WTC11 (cell line): Measurements from ENCODE around the gene PGAP3. TPM values are rescaled to one million over a fixed set of nuclear protein-coding genes. Genes with fewer than 3 reads are reported as not detected.

Source experiments
- ATAC-seq: fragments of 200-7000 bp; cut with Tn5 transposase; 2 replicates; pipeline ENCODE4 v1.10.0; 2021; ENCODE audit warnings: mild to moderate bottlenecking, moderate library complexity
- CTCF ChIA-PET: fragments of 300-600 bp; sonication (Branson Sonifier 250); formaldehyde crosslinking; loops from one replicate; lab custom pipeline; 2021; ENCODE audit warnings: antibody characterized with exemption; lab: Charles Lee
- POLR2A ChIA-PET: fragments of 350-600 bp; sonication (Branson Sonifier 250); formaldehyde crosslinking; loops from one replicate; lab custom pipeline; 2021; ENCODE audit warnings: antibody characterized with exemption; lab: Charles Lee
- DNase-seq: peaks from one replicate; pipeline ENCODE4 v3.0.0; 2021; ENCODE audit warnings: low spot score
- H3K27ac Mint-ChIP-seq: 2 replicates; pipeline ENCODE4 v1.8.0; 2021; ENCODE audit warnings: mixed read lengths
- H3K27me3 Mint-ChIP-seq: 2 replicates; pipeline ENCODE4 v1.8.0; 2021; ENCODE audit warnings: low read depth, mild to moderate bottlenecking, moderate library complexity, mixed read lengths
- H3K36me3 Mint-ChIP-seq: 2 replicates; pipeline ENCODE4 v1.8.0; 2021; ENCODE audit warnings: mixed read lengths
- H3K4me1 Mint-ChIP-seq: 2 replicates; pipeline ENCODE4 v1.8.0; 2022; ENCODE audit warnings: mixed read lengths
- H3K4me3 Mint-ChIP-seq: 2 replicates; pipeline ENCODE4 v1.8.0; 2021; ENCODE audit warnings: mild to moderate bottlenecking, moderate library complexity, mixed read lengths
- H3K9me3 Mint-ChIP-seq: 2 replicates; pipeline ENCODE4 v1.8.0; 2021; ENCODE audit warnings: mixed read lengths
- ARID4B ChIP-seq: sonication (generic); formaldehyde crosslinking; IDR thresholded peaks from 2 replicates; pipeline ENCODE4 v1.8.0; 2023; ENCODE audit warnings: missing genetic modification reagents, mild to moderate bottlenecking, borderline replicate concordance
- CBFB ChIP-seq: sonication (generic); formaldehyde crosslinking; IDR thresholded peaks from 2 replicates; pipeline ENCODE4 v1.8.1; 2022; ENCODE audit warnings: mild to moderate bottlenecking, low read depth, missing genetic modification reagents
- FOXK1 ChIP-seq: sonication (generic); formaldehyde crosslinking; IDR thresholded peaks from 2 replicates; pipeline ENCODE4 v1.8.0; 2022; ENCODE audit warnings: mild to moderate bottlenecking, moderate library complexity, missing genetic modification reagents
- FOXP4 ChIP-seq: sonication (generic); formaldehyde crosslinking; IDR thresholded peaks from 2 replicates; pipeline ENCODE4 v1.8.0; 2022; ENCODE audit warnings: mild to moderate bottlenecking, missing genetic modification reagents
- RORB ChIP-seq: fragments of 250-450 bp; sonication (Bioruptor Pico); IDR thresholded peaks from 2 replicates; pipeline ENCODE4 v1.9.0; 2021; ENCODE audit warnings: mild to moderate bottlenecking
- SP1 ChIP-seq: sonication (generic); formaldehyde crosslinking; conservative IDR thresholded peaks from 2 replicates; pipeline ENCODE4 v1.8.1; 2022; ENCODE audit warnings: missing genetic modification reagents
- ZNF121 ChIP-seq: sonication (generic); formaldehyde crosslinking; IDR thresholded peaks from 2 replicates; pipeline ENCODE4 v1.8.0; 2023; ENCODE audit warnings: missing genetic modification reagents
- ZNF281 ChIP-seq: sonication (generic); formaldehyde crosslinking; IDR thresholded peaks from 2 replicates; pipeline ENCODE4 v1.8.0; 2023; ENCODE audit warnings: mild to moderate bottlenecking, missing genetic modification reagents
- ZNF423 ChIP-seq: fragments of 250-450 bp; sonication (Bioruptor Pico); IDR thresholded peaks from 2 replicates; pipeline ENCODE4 v2.1.2; 2022; ENCODE audit warnings: mild to moderate bottlenecking, moderate library complexity
- ZNF532 ChIP-seq: fragments of 250-450 bp; sonication (Bioruptor Pico); IDR thresholded peaks from 2 replicates; pipeline ENCODE4 v1.9.0; 2021; ENCODE audit warnings: mild to moderate bottlenecking, borderline replicate concordance
- total RNA-seq: library from RNA; stranded (reverse); gene quantifications from 3 replicates; pipeline ENCODE4 v1.2.3, GENCODE V29; 2021
- TF ChIP-seq, protein P1 (sequence below): sonication (generic); formaldehyde crosslinking; IDR thresholded peaks from 2 replicates; pipeline ENCODE4 v1.8.1; 2022; ENCODE audit warnings: mild to moderate bottlenecking, moderate library complexity, missing genetic modification reagents
- TF ChIP-seq, protein P2 (sequence below): sonication (generic); formaldehyde crosslinking; IDR thresholded peaks from 2 replicates; pipeline ENCODE4 v1.8.0; 2023; ENCODE audit warnings: missing genetic modification reagents

The PGAP3 gene
- total RNA-seq, 1 experiment from 2014 or later, result 24.9 TPM

DNA sequence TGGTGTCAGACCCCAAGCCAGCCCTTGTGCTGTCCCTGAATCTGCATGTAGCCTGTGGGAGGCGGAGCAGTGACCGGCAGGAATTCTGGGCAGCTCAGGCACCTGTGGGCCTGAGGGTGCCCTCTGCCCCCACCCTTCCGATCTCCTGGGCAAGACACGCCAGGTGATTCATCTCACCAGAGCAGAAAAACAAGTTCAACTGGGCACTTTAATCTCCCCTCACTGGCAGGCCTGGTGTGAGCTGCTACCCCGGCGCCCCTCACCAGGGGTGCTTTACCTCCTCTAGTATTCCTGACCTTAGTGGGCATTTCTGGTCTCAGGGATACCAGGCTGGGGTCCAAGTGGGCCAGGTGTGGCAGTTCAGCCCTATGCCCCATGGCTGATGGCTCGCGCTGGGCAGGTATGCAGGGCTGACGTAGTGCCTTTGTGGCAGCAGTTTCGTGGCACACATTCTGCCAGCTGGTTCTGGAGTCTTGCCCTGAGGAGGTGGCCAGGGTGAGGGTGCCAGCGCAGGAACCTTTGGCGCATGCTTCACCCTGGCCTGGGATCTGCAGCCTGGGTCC lies 18.0 kb upstream of the PGAP3 start (continued):
- TF ChIP-seq ZNF532 (CRISPR knock-in tag) (no peak), ARID4B (CRISPR knock-in tag) (no peak), CBFB (no peak)
- TF ChIP-seq, protein P1, sequence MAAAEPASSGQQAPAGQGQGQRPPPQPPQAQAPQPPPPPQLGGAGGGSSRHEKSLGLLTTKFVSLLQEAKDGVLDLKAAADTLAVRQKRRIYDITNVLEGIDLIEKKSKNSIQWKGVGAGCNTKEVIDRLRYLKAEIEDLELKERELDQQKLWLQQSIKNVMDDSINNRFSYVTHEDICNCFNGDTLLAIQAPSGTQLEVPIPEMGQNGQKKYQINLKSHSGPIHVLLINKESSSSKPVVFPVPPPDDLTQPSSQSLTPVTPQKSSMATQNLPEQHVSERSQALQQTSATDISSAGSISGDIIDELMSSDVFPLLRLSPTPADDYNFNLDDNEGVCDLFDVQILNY (CRISPR knock-in tag), result no peak

DNA sequence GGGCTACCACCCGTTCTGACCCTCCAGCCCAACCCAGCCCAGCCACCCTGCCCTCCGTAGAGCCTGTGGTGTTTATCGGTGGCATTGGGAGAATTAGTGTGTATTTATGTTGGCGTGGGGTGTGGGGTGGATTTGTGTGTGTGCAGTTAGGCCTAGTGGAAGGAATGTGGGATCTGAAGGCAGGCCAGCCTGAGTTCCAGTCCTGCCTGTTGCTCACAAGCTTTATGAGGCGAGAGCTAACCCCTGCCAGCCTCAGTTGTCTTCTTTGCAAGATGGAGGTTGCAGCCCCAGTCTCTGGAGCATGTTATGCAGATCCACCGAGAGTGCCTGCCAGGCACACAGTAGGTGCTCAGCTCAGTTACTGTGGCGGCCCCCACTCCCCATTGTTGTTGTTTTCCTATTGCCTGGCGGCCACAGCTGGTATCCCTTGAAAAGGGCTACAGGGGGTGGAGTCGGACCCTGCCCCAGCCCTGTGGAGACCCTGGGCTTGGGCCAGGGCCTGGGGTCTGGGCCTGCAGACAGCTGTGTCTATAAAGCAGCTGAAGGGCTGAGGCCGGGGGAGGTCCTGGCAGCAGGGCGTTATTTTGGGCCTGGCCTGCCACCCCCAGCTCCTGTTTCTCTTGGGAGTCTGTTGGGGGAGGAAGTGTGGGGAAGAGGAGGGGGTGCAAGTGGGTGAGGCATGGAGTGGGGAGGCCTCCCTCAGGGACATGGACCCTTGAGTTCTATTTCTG lies 17.1 kb upstream of the PGAP3 start:
- peak; percentile 38 for DNase-seq
- peaks cover 31% of the 10 kb centered on the region for H3K36me3 Mint-ChIP-seq
- no peak overlapping the region; the same call in 1 of the 2 replicates for H3K4me3 Mint-ChIP-seq
- peak; percentile 62 for ATAC-seq
- H3K27ac Mint-ChIP-seq, result peak overlapping the region; percentile 92
- ChIA-PET POLR2A (interaction anchor here (1.1 to 1.4 kb wide), 2 partner anchors 9 to 16 kb away, joined by 4 to 9 read pairs; partner anchors contain the start of gene PGAP3), CTCF (interaction anchor here (0.6 to 7.9 kb wide), 20 partner anchors 9 to 83 kb away, joined by 3 to 77 read pairs (median 5); partner anchors contain the start of genes MIEN1, PNMT and TCAP)
- H3K9me3 Mint-ChIP-seq, result no peaks in the 10 kb centered on the region
- no peaks in the 10 kb centered on the region for H3K27me3 Mint-ChIP-seq
- peaks cover 51% of the 10 kb centered on the region for H3K4me1 Mint-ChIP-seq
- peak; percentile 57; the same call in 1 of the 2 replicates for TF ChIP-seq ZNF121
- peak; percentile 97 for TF ChIP-seq ZNF423
- TF ChIP-seq FOXK1 (CRISPR knock-in tag), result peak; percentile 71; the same call in 1 of the 2 replicates
- peak; percentile 63; the same call in 1 of the 2 replicates for TF ChIP-seq FOXP4 (CRISPR knock-in tag)
- 0 out of 2 replicates have a peak, but pooled peaks have one; percentile 19 for TF ChIP-seq ZNF281
- peak; percentile 20; the same call in 1 of the 2 replicates for TF ChIP-seq ZNF532 (CRISPR knock-in tag)
- TF ChIP-seq, protein P2, sequence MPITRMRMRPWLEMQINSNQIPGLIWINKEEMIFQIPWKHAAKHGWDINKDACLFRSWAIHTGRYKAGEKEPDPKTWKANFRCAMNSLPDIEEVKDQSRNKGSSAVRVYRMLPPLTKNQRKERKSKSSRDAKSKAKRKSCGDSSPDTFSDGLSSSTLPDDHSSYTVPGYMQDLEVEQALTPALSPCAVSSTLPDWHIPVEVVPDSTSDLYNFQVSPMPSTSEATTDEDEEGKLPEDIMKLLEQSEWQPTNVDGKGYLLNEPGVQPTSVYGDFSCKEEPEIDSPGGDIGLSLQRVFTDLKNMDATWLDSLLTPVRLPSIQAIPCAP (CRISPR knock-in tag), result 0 out of 2 replicates have a peak, but pooled peaks have one; percentile 17
- peak; percentile 36; the same call in 1 of the 2 replicates for TF ChIP-seq SP1 (CRISPR knock-in tag)
- TF ChIP-seq RORB, result no peak
